Glomerular endothelial cell (primary cell): ENCODE measurements around the gene PIK3CA. TPM values are rescaled to one million over a fixed set of nuclear protein-coding genes. Genes with fewer than 3 reads are reported as not detected.

Experiments used
- total RNA-seq: library from RNA; depleted of rRNA; stranded (reverse); fragments of >200 nt; gene quantifications from 2 replicates; pipeline ENCODE4 v1.2.3, GENCODE V29; 2015

Gene PIK3CA
- total RNA-seq, 1 donor from 2014 or later, result 21.3 TPM

Other genes starting within 250 kb of the PIK3CA start
- gene ZMAT3, start 76.5 kb upstream of the PIK3CA start, total RNA-seq, result 64.3 and 70.1 TPM in 2 replicates
- gene KCNMB3, start 102.8 kb downstream of the PIK3CA start, total RNA-seq, result 0.53 and 2.1 TPM in 2 replicates
- 25.6 and 26.9 TPM in 2 replicates for gene ZNF639, start 174.7 kb downstream of the PIK3CA start, total RNA-seq
- gene MFN1, start 199.4 kb downstream of the PIK3CA start, total RNA-seq, result 20.6 and 22.5 TPM in 2 replicates